GM19452 (cell line): Measurements from ENCODE around the gene DUSP22.
A peak's percentile ranks its signal among the peaks of the same experiment; 100 is the strongest.
"Not testable (repeated sequence)": the region's sequence is repeated elsewhere in the genome, so short reads cannot be mapped to it uniquely, and the experiment has no call there.

Source experiments
- ATAC-seq: cut with Tn5 transposase; IDR thresholded peaks from one replicate; pipeline ENCODE4 v1.9.1; 2021; ENCODE audit not compliant: unreplicated experiment

Gene DUSP22

DNA sequence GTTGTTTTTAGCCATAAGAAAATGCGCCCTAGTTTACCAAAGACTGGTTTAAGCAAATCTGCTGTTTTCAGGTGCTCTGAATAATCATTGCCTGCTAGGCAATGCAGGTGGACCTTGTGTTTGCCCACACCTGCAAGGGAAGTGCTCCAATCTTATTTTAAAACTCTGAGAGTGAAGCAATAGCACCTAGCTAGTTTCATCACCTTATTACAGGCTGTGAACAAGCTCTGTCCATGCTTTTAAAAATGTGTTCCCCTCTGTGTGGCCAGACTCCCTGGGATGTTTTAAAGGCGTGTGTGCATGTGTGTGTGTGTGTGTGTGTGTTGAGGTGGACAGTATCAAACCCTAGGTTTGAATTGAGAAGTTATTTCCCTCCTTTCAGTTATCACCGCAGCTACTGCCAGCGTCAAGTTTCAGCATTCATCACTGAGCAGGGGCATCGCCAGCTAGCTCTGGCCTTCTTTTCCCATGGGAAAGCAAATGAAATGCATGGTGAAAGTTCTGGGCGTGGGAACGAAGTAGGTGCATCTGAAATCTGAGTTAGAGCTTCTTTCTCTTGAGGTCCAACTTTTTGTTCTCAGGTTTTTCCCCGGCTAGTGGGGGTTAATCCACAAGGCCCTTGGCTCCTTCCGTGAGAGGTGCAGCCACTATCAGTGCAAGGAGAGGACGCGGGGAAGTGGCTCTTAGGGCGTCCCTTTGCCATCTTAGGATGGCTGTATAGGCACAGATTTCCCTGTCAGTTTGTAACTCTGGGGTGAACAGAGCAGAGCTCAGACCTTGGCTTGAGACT, 30.8 kb downstream of the DUSP22 start:
- no peak for ATAC-seq

DNA sequence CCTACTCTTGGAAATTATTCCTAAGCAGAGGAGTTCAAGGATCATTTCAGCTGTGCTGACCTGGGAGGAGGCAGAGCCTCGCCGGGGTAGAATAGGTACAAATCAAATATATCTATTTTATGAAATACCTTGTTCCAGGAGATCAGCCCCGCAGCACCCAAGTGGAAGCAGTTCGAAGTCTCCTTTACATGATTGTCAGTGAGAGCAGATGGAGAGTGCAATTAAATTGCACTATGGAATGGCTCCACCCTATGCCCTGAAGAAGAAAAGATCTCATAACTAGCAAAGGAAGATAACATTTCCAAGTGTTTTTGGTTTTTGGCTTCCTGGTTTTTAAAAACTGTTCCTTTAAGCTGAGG, 31.4 kb downstream of the DUSP22 start:
- no peak for ATAC-seq

DNA sequence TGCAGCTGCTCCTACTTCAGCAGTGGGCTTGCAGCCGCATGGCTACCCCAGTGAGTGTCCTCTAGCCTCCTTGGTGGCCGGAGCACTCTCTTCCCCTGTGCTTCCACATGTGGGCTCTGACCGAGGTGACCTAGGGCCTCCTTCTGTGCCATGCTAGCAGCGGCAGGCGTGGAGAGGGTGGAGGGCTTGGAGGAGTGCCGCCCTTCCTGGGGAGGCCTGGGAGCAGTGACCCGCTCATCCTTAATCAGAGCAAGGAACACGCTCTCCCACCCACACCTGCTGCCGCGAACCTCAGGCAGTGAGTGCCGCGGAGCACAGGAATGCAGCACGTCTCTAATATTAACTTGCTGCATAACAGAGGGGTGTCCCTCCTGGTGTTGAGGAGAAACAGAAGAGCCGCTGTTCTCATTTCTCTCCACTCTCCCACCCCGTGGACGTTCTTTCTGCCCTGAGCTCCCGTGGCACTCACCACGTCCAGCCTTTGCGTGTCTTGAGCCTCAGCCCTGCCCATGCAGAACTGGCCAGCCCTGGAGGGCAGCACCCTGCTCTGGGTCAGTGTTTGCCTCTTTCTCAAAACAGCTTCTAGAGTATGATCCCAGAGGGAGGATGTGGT, 31.9 kb downstream of the DUSP22 start:
- ATAC-seq: no peak

DNA sequence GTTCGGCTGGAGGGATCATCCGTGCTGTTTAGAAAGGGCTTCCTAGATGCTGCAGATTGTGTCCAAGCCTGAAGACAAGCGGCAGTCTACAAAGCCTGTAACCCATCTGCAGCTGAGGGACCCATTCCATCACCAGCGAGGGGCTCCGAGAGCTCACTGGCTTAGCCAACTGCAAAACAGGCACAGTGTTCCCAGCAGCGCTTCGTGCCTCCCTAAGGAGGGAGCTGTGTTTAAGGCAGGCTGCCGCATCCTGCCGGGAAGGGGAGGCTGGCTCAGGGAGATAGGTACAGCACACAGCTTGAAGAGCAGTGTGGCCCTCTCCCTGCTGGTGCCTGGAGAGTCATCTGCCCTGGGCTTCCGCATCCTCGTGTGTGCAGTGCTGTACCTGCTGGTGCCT, 32.4 kb downstream of the DUSP22 start:
- ATAC-seq: no peak

DNA sequence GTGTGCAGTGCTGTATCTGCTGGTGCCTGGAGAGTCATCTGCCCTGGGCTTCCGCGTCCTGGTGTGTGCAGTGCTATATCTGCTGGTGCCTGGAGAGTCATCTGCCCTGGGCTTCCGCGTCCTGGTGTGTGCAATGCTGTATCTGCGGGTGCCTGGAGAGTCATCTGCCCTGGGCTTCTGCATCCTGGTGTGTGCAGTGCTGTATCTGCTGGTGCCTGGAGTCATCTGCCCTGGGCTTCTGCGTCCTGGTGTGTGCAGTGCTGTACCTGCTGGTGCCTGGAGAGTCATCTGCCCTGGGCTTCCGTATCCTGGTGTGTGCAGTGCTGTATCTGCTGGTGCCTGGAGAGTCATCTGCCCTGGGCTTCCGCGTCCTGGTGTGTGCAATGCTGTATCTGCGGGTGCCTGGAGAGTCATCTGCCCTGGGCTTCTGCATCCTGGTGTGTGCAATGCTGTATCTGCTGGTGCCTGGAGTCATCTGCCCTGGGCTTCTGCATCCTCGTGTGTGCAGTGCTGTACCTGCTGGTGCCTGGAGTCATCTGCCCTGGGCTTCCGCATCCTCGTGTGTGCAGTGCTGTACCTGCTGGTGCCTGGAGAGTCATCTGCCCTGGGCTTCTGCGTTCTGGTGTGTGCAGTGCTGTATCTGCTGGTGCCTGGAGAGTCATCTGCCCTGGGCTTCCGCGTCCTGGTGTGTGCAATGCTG, 33.0 kb downstream of the DUSP22 start:
- ATAC-seq: not testable (repeated sequence)

DNA sequence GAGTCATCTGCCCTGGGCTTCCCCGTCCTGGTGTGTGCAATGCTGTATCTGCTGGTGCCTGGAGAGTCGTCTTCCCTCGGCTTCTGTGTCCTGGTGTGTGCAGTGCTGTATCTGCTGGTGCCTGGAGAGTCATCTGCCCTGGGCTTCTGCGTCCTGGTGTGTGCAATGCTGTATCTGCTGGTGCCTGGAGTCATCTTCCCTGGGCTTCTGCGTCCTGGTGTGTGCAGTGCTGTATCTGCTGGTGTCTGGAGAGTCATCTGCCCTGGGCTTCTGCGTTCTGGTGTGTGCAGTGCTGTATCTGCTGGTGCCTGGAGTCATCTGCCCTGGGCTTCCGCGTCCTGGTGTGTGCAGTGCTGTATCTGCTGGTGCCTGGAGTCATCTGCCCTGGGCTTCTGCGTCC, 33.8 kb downstream of the DUSP22 start:
- ATAC-seq: not testable (repeated sequence)

DNA sequence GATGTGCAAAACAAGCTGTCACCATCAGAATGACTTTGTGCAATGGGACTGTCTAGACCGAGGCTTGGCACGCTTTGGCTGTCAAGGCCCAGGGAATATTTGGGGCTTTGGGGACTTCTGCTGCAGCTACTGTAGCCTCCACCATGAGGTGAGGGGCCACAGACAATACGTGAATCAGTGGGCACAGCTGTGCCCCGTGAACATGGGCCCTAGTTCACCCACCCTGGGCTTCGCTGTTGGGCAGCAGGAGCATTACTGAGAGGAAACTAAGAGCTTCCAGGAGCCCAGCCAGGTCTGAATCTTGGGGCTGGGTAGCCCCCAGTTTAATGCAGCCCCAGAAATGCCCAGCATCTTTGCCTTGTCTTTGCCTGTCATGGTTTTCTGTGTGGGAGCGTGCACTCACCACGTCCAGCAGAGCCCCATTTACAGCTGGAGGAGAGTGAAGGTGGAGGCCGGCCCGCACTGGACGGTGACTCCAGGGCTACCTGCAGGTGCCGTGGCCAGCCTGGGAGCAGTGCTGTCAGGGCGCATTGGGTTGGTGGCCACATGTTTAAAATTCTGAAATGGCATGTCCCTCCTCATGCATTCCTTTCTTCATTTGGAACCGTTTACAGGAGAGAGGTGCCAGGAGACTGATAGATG, 34.7 kb downstream of the DUSP22 start:
- ATAC-seq: no peak

DNA sequence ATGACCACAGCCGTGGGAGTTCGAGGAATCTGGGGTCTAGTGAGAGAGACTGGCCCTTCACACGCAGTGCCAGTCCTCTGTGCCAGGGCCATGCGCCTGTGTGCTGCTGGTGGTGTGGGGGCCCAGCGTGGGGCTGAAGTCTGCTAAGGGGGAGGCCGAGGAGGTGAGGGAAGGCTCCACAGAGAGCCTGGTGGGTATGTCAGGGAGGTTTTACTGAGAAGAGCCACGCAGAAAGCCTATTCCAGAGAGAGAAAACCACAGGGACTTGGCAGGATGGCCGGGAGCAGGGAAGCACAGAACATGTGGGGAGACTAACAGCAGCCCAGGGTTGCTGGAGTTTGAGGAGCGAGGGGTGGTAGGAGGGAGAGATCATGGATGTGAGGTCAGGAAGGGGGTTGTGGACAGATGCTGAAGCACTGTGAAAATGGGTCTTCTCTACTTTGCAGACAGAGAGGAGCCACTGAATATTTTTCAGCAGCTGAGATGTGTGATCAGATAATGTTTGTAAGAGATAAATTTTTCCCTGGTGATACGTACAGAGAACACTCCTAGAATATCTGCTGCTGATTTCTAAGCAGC, 35.3 kb downstream of the DUSP22 start:
- ATAC-seq: peak; percentile 2

DNA sequence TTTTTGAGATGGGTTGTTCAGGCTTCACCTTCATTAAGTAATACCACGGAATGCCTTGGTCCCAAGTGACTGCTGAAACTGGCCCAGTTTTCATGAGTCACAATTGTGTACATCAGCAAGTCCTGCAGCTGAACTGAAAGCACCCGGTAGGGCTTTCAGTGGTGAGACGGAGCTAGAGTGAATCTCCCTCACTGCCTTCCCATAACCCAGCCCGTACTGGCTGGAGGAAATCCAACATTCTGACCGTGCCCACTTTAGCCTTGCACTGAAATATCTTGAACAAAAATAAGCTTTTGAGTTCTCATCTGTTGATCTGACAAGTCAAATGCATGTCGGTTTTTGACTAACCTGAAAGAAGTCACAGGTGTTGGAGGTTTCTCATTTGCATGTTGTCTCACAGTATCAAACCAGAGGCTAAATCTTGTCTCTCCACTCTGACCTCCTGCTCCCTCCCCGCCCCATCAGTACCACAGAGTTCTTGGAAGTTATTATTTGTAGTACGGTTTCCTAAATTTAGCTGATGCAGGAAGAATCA, 35.9 kb downstream of the DUSP22 start:
- ATAC-seq: peak; percentile 74

DNA sequence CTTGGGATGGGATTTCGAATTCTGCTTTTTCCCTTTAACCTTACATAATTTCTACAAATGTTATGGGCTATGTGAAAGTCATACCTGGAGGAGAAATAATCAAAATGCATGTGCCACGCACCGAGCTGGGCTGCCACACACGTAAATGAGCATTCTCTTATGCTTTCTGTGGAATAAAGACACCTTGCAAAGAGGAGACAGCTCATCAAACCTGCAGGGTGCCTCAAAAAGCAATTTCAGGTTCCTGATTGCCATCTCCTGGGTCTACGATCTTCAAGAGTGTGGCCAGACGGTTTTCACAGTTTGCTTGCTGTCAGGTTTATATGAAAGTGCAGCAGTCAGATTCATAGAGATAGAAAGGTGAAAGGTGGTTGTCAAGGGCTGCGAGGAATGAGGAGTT, 36.6 kb downstream of the DUSP22 start:
- no peak for ATAC-seq

DNA sequence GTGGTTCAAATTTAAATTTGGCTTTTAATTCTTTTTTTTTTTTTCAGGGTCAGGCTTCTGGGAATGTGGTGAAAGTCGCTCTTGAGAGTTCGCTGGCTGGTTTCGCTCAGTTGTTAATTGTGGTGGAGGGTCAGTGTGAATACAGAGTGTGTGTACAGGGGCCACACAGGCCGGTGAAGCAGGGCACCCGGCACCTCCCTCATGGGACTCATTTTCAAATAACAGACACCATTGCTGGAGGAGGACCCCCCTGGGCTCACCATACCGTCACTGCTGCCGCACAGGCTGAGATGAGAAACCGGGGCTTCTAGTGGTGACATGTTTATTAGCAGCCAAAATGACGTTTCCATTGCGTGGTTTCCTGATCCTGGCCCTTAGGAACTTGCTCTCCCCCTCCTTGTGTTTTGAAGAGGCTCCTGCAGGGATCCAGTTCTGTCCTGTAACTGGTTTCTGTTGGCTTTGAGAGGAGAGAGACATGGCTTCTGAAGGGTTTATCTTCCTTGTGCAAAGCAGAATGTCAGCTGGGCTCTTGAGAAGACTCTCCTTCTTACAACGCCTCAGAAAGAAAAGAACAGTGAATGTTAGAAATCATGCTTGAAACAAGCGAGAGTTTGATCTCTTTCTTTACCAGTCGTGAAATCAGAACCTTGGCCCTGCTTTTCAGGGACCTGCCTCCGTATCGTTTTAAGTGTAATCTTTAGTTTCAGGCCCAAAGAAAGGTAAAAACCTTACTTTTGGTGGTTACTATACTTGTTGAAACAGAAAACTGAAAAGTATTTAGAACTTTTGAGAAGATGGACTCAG, 37.8 kb downstream of the DUSP22 start:
- ATAC-seq: no peak

DNA sequence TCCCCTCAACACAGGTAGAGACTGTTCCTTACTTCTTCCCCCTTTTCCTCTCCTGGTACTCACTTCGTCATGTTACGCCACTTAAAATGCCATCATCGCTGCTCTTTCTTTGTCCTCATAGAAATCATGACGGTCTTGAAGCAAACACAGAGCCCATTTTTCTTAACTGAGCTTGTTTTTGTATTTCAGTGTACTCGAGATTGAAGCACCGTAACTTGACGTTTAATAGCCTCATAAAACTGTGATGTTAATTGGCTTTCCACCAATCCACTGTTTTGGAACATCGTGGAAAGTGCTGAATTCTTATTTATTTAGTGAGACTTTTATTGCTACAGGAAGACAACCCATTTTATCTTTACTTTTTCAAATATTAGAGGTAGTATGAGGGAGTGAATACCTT, 38.7 kb downstream of the DUSP22 start:
- ATAC-seq: no peak

DNA sequence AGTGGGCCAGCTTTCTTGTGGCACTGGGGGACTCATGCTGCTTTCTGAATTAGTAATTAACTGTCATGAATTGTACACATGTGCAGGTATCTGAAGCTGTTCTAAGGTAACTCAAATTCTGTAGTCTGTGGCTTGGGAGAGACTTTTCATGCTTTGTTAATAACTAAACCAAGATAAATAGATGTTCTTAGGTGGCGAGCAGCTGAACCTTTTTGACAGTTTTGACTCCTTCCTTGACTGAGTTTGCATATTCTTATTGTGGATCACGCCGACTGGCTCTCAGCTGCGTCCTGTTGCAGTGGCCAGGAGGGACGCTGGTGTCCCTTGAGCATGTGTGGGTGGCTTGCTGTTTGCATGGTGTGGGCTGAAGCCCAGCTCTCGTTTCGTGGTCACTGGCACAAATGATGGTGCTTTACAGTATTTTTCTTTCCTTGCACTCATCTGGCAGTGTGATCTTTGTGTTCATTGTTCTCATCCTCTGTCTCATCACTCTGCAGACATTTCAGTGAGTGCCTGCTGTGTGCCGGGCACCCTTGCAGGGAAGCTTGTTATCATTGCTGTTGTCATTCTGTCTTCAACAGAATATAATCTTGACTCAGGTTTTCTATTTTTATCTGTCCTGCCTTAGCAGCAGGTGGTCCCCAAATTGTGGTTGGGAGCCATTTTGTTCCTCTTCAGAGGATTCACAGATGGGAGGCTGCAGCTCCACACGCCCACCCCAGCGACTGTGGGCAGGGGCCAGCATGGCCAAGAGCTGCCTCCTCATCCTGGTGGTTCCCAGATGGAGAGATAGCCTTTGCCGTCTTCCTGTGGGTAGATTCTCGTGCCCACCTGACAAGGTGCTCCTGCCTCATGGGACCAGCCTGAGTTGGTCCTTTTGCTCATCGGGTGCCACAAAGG, 39.6 kb downstream of the DUSP22 start:
- peak; percentile 47 for ATAC-seq

DNA sequence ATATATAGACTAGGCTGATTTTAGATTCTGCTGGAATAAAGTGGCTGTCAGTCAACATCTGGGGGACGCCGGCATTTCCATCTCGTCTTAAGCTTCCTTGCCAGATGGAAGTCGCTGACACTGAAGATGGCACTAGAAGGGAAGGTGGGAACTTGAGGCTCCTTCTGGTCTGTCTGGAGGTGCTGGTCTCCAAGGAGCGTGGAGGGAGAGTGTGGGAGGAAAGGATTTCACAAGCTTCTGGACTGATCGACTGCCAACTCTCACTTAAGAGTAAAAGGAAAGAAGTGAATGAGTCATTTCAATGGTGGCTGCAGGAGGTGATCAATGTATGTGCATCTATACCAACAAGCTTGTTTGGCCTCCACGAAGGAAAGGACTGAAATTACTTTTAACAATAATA, 40.4 kb downstream of the DUSP22 start:
- ATAC-seq: no peak

DNA sequence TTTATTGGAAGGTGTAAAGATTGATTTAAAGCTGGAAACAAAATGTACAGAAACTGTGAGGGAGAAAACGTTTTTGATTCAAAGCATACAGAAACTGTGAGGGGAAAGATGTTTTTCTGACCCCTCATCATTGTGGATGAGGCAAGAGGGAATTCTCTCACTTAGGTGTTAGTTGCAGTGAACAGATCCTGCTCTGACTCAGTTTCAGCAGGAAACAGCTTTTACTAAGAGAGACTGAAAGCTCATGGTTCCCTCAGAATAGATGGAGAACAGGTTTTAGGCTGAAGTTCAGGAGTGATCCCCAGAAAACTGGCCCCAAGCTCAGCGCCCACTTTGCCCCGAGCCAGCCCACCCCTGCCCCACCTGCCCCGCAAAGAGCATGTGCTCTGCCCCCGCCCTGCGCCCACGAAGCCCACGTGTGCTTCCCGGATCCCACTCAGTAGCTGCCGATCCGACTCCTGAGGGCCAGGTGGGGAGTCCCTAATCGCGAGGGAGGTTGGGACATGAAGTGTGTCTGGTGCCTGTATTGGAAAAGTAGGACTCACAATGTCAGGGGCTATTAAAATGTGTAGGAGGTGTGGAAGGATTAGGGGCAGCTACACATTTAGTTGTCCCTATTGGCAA, 41.2 kb downstream of the DUSP22 start:
- no peak for ATAC-seq

DNA sequence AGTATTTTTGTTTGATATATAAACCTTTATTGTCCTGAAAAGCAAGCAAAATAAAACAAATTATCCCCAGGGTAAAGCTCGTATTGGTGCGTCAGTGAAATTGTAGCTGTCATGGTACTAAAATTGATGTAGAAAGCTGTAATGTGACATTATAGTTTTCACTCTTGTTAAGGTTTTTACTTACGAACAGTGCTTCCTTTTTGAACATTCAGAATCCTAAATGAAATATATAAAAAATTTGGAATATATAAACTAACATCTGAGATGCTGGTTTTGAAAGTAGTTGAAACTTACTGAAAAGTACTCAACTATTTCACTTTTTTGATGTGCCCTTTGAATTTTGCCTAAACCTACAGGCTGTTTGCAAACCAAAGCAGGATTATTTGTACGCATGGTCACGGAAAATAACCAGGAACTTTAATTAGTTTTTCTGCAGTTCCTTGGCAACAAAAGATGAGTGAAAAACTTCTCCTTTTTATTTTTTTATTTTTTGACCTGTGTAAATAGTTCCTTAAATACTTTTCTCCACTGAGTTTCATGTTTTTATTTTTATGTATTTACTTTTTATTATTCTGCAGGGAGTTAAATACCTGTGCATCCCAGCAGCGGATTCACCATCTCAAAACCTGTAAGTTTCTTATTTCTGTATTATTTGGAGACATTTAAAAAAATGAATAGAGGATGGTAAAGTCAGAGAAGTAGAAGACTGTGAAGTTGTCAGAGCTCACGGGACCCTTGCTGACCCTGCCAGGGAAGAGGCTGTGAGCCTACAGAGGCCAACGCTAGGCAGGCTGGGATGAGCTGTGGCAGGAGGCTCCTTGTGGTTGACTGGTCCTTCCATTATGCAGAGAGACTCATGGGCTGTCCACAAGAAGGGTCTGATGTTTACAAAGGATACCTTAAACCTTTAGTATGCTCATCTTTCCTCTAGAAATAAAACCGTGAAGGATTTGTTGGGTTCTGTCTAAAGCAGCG, 42.5 kb downstream of the DUSP22 start:
- ATAC-seq: no peak

DNA sequence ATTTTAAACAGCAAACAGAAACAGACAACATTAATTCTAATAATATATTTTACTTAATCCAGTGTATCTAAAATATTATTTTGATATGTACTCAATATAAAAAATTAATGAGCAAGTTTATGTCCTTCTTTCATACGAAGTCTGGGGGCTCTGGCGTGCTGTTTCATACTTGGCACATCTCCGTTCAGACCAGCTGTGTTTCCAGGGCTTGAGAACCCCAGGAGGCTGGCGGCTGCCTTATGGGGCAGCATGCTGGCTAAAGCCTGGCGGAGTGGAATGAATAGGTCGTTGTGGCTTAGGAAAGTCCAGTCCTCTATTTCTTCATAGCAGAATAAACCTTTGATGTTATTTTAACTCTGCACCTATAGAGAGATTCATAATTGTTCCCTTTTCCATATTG, 43.3 kb downstream of the DUSP22 start:
- ATAC-seq: no peak
